IPS-18c (cell line): Measurements from ENCODE around the gene NKX6-1.

Experiments used
- H3K4me3 ChIP-seq: 2 replicates; pipeline ENCODE4 v1.7.0; 2013; ENCODE audit warnings: low read depth, mild to moderate bottlenecking, low read length, moderate library complexity; ENCODE audit not compliant: insufficient read depth
- H3K9me3 ChIP-seq: one replicate; pipeline ENCODE4 v1.6.1; 2013; ENCODE audit warnings: mild to moderate bottlenecking, low read length, moderate library complexity; ENCODE audit not compliant: control insufficient read depth, insufficient read depth

The NKX6-1 gene

GRCh38 chr4:84501721-84502267 is 2.7 kb upstream of the NKX6-1 start:
- peak overlapping the region; percentile 32; the same call in 1 of the 2 replicates for H3K4me3 ChIP-seq
- H3K9me3 ChIP-seq = peaks cover 3% of the 10 kb centered on the region

GRCh38 chr4:84501202-84501503 is 2.1 kb upstream of the NKX6-1 start:
- H3K4me3 ChIP-seq = no peak overlapping the region
- H3K9me3 ChIP-seq = peaks cover 3% of the 10 kb centered on the region

- H3K4me3 ChIP-seq = no peak overlapping the region
- H3K9me3 ChIP-seq = peaks cover 3% of the 10 kb centered on the region
Measured at GRCh38 chr4:84500386-84501201, 1.5 kb upstream of the NKX6-1 start.

- H3K9me3 ChIP-seq = peaks cover 3% of the 10 kb centered on the region
- H3K4me3 ChIP-seq = peak overlapping the region; percentile 47; the same call in 1 of the 2 replicates
Measured at GRCh38 chr4:84499624-84499982, 511 bp upstream of the NKX6-1 start.

GRCh38 chr4:84498203-84498934 is 723 bp downstream of the NKX6-1 start:
- H3K4me3 ChIP-seq = peak overlapping the region; percentile 38
- H3K9me3 ChIP-seq = peaks cover 3% of the 10 kb centered on the region

GRCh38 chr4:84497504-84498202 is 1.4 kb downstream of the NKX6-1 start:
- Histone ChIP-seq H3K9me3 (peaks cover 3% of the 10 kb centered on the region), H3K4me3 (peak overlapping the region; percentile 38)

GRCh38 chr4:84496706-84497503 is 2.2 kb downstream of the NKX6-1 start:
- H3K4me3 ChIP-seq = peak overlapping the region; percentile 38
- peaks cover 3% of the 10 kb centered on the region for H3K9me3 ChIP-seq

GRCh38 chr4:84496331-84496705 is 2.8 kb downstream of the NKX6-1 start:
- Histone ChIP-seq H3K9me3 (peaks cover 3% of the 10 kb centered on the region), H3K4me3 (peak overlapping the region; percentile 38)

GRCh38 chr4:84495794-84496261 is 3.3 kb downstream of the NKX6-1 start:
- no peak overlapping the region for H3K4me3 ChIP-seq
- H3K9me3 ChIP-seq = peaks cover 3% of the 10 kb centered on the region

- Histone ChIP-seq H3K9me3 (peaks cover 3% of the 10 kb centered on the region), H3K4me3 (no peak overlapping the region)
Measured at GRCh38 chr4:84495118-84495793, 3.8 kb downstream of the NKX6-1 start.

- no peak overlapping the region for H3K4me3 ChIP-seq
- H3K9me3 ChIP-seq = peaks cover 3% of the 10 kb centered on the region
Measured at GRCh38 chr4:84494531-84494930, 4.6 kb downstream of the NKX6-1 start.

GRCh38 chr4:84494076-84494475 is 5.0 kb downstream of the NKX6-1 start:
- Histone ChIP-seq H3K9me3 (peaks cover 3% of the 10 kb centered on the region), H3K4me3 (no peak overlapping the region)

GRCh38 chr4:84493092-84493850 is 5.8 kb downstream of the NKX6-1 start:
- peak overlapping the region; percentile 38 for H3K4me3 ChIP-seq

GRCh38 chr4:84492737-84493091 is 6.4 kb downstream of the NKX6-1 start:
- peak overlapping the region; percentile 38 for H3K4me3 ChIP-seq

More at GRCh38 chr4:84493092-84493850, 5.8 kb downstream of the NKX6-1 start:
- peaks cover 3% of the 10 kb centered on the region for H3K9me3 ChIP-seq

GRCh38 chr4:84492290-84492689 is 6.8 kb downstream of the NKX6-1 start:
- peak overlapping the region; percentile 38; the same call in 1 of the 2 replicates for H3K4me3 ChIP-seq
- H3K9me3 ChIP-seq = peaks cover under 1% of the 10 kb centered on the region

More at GRCh38 chr4:84492737-84493091, 6.4 kb downstream of the NKX6-1 start:
- H3K9me3 ChIP-seq = peaks cover 3% of the 10 kb centered on the region

GRCh38 chr4:84491481-84491880 is 7.6 kb downstream of the NKX6-1 start:
- Histone ChIP-seq H3K4me3 (no peak overlapping the region), H3K9me3 (no peaks in the 10 kb centered on the region)
